Measurements from ENCODE around the gene PATJ.

GRCh38 chr1:61978796-61979195 is 236.5 kb downstream of the PATJ start:
- TF ChIP-seq POLR2AphosphoS5 (IDR thresholded peaks at IDR 0.05) (no peak), CTCF (IDR thresholded peaks at IDR 0.05) (no peak)
